ENCODE data around the gene NDST1. TPM values are rescaled to one million over a fixed set of nuclear protein-coding genes. Genes with fewer than 3 reads are reported as not detected.

NDST1 gene
- total RNA-seq, 4 donors from 2014 or later: 45.4 to 86.5 (median 81.2) TPM

- no peak for ATAC-seq (ENCODE audit: low FRiP score)
Observed at GRCh38 chr5:150541895-150542294, 34.0 kb downstream of the NDST1 start.

GRCh38 chr5:150542933-150543445 lies 35.1 kb downstream of the NDST1 start:
- TF ChIP-seq CTCF (IDR thresholded peaks at IDR 0.05): no peak
- ATAC-seq (ENCODE audit: low FRiP score) (no peak), DNase-seq (ENCODE audit: low spot score) (no peak)

More at GRCh38 chr5:150541895-150542294, 34.0 kb downstream of the NDST1 start:
- no peak for TF ChIP-seq CTCF (IDR thresholded peaks at IDR 0.05)
- DNase-seq (ENCODE audit: low spot score): no peak

- DNase-seq (ENCODE audit: low spot score): peak; percentile 52
- peak in 1 of 3 donors; percentile 49 for TF ChIP-seq CTCF (IDR thresholded peaks at IDR 0.05)
- ATAC-seq (ENCODE audit: low FRiP score): no peak
Observed at GRCh38 chr5:150544611-150545219, 36.8 kb downstream of the NDST1 start.

- no peak for TF ChIP-seq CTCF (IDR thresholded peaks at IDR 0.05)
- ATAC-seq (ENCODE audit: low FRiP score): no peak
- no peak for DNase-seq (ENCODE audit: low spot score)
Observed at GRCh38 chr5:150545246-150545645, 37.3 kb downstream of the NDST1 start.

- DNase-seq (ENCODE audit: low spot score): no peak
- no peak for ATAC-seq (ENCODE audit: low FRiP score)
- TF ChIP-seq CTCF (IDR thresholded peaks at IDR 0.05): no peak
Observed at GRCh38 chr5:150548123-150548522, 40.2 kb downstream of the NDST1 start.

- ATAC-seq (ENCODE audit: low FRiP score): no peak
- DNase-seq (ENCODE audit: low spot score): no peak
- no peak for TF ChIP-seq CTCF (IDR thresholded peaks at IDR 0.05)
Observed at GRCh38 chr5:150549735-150550134, 41.8 kb downstream of the NDST1 start.

- TF ChIP-seq CTCF (IDR thresholded peaks at IDR 0.05): no peak
- no peak for DNase-seq (ENCODE audit: low spot score)
Observed at GRCh38 chr5:150550286-150550685, 42.4 kb downstream of the NDST1 start.

More at GRCh38 chr5:150550286-150550685, 42.4 kb downstream of the NDST1 start:
- ATAC-seq (ENCODE audit: low FRiP score): no peak

All from omental fat pad (tissue), 4 donors.